K562 (cell line): ENCODE data around the gene MCC. TPM values are rescaled to one million over a fixed set of nuclear protein-coding genes. Genes with fewer than 3 reads are reported as not detected.

Experiments
- ATAC-seq: fragments of 200-7000 bp; cut with Tn5 transposase; 3 replicates; pipeline ENCODE4 v1.9.1; 2020; ENCODE audit warnings: moderate library complexity
- BruUV-seq: library from RNA; stranded (reverse); fragments of 400-500 nt; replicated peaks from 2 replicates; lab custom pipeline; 2021; lab: Mats Ljungman, UMichigan
- CTCF ChIA-PET: fragments of 300-600 bp; formaldehyde crosslinking; extraction: SDS; loops from one replicate; lab custom pipeline; 2021; ENCODE audit warnings: low intra/inter-chr PET ratio; lab: Yijun Ruan, JAX
- POLR2A ChIA-PET: fragments of 300-600, 350-650 bp; sonication (Branson Sonifier 250); formaldehyde crosslinking; extraction: SDS; loops from one replicate; lab custom pipeline; 2021; ENCODE audit warnings: antibody characterized with exemption, inconsistent platforms; lab: Yijun Ruan, JAX
- DNase-seq, 4 experiments: peaks; one replicate each; pipeline versions ENCODE4 v3.0.0 to v3.0.0-alpha.2; 2011 to 2018; ENCODE audit warnings: low spot score in 3 of 4, mixed read lengths in 3 of 4; ENCODE audit errors: extremely low read depth in 1 of 4
- FAIRE-seq: peaks from 2 replicates; lab custom pipeline; 2011; peaks lifted over from hg19 to GRCh38; lab: Jason Lieb, UNC
- H2AFZ ChIP-seq: 2 replicates; pipeline ENCODE4 v1.6.0; 2011; ENCODE audit warnings: low read depth, low read length, control low read depth, inconsistent platforms
- H3K27ac ChIP-seq: fragments of 200-600 bp; 3 replicates; pipeline ENCODE4 v1.8.0; 2011; ENCODE audit warnings: low read depth, mild to moderate bottlenecking, control low read depth, inconsistent platforms, low read length, moderate library complexity, mixed read lengths; ENCODE audit errors: extremely low read depth
- H3K27me3 ChIP-seq, 2 experiments: fragments of 300-600 bp in 1 of 2; 2 replicates in 1 of 2; 3 replicates in 1 of 2; pipeline versions ENCODE4 v1.6.0 to v1.8.0; 2011; ENCODE audit warnings: inconsistent platforms in 2 of 2, low read length in 2 of 2, mild to moderate bottlenecking in 1 of 2, mixed read lengths in 1 of 2, moderate library complexity in 1 of 2; ENCODE audit not compliant: control insufficient read depth in 2 of 2, insufficient read depth in 2 of 2
- H3K36me3 ChIP-seq: fragments of 300-600 bp; 3 replicates; pipeline ENCODE4 v1.8.0; 2011; ENCODE audit warnings: mild to moderate bottlenecking, low read length, inconsistent platforms; ENCODE audit not compliant: control insufficient read depth, insufficient read depth
- H3K4me1 ChIP-seq, 2 experiments: fragments of 200-600 bp in 1 of 2; replicated peaks in 1 of 2; 2 replicates in 1 of 2; 3 replicates in 1 of 2; pipeline versions ENCODE4 v1.5.1 to v1.8.0; 2011; ENCODE audit warnings: inconsistent platforms in 2 of 2, low read length in 2 of 2, mild to moderate bottlenecking in 1 of 2, mixed read lengths in 1 of 2, moderate library complexity in 1 of 2; ENCODE audit not compliant: control insufficient read depth in 2 of 2, insufficient read depth in 2 of 2
- H3K4me2 ChIP-seq: 2 replicates; pipeline ENCODE4 v1.6.1; 2011; ENCODE audit warnings: low read length, control low read depth, inconsistent platforms, mixed read lengths; ENCODE audit not compliant: insufficient read depth
- H3K4me3 ChIP-seq: fragments of 200-600 bp; sonication (generic), shearing (Covaris generic); 2 replicates; pipeline ENCODE4 v1.5.1; 2016; ENCODE audit warnings: control low read depth, inconsistent platforms
- H3K79me2 ChIP-seq: fragments of 200-600 bp; 3 replicates; pipeline ENCODE4 v1.8.0; 2011; ENCODE audit warnings: low read length, inconsistent platforms; ENCODE audit not compliant: control insufficient read depth, insufficient read depth
- H3K9ac ChIP-seq, 2 experiments: 2 replicates each; pipeline versions ENCODE4 v1.6.0 to v1.6.1; 2011; ENCODE audit warnings: low read depth in 2 of 2, low read length in 2 of 2, control low read depth in 1 of 2, inconsistent platforms in 1 of 2, mild to moderate bottlenecking in 1 of 2, mixed read lengths in 1 of 2; ENCODE audit not compliant: insufficient read depth in 1 of 2
- H3K9me1 ChIP-seq: one replicate; pipeline ENCODE4 v1.6.0; 2011; ENCODE audit warnings: inconsistent platforms, mild to moderate bottlenecking, low read length, moderate library complexity; ENCODE audit not compliant: control insufficient read depth, insufficient read depth
- H3K9me3 ChIP-seq: replicated peaks from 2 replicates; pipeline ENCODE4 v1.5.1; 2011; ENCODE audit warnings: low read depth, low read length, inconsistent platforms; ENCODE audit not compliant: control insufficient read depth, insufficient read depth
- H4K20me1 ChIP-seq: replicated peaks from 2 replicates; pipeline ENCODE4 v1.6.1; 2011; ENCODE audit warnings: low read length, inconsistent platforms, mixed read lengths; ENCODE audit not compliant: control insufficient read depth, insufficient read depth
- ARID1B ChIP-seq: fragments of 450-650 bp; IDR thresholded peaks from 2 replicates; pipeline ENCODE4 v1.6.1; 2016; ENCODE audit warnings: antibody characterized with exemption, mild to moderate bottlenecking, inconsistent platforms
- BHLHE40 ChIP-seq: IDR thresholded peaks from 2 replicates; pipeline ENCODE4 v1.6.1; 2011; ENCODE audit warnings: low read length, improper control_type of control experiment
- CBX3 ChIP-seq, 2 experiments: IDR thresholded peaks; 1 replicate in 1 of 2; 2 replicates in 1 of 2; pipeline ENCODE4 v1.6.1; 2012; ENCODE audit warnings: inconsistent platforms in 2 of 2, low read length in 2 of 2, borderline replicate concordance in 1 of 2, control low read depth in 1 of 2
- DACH1 ChIP-seq: fragments of 450-650 bp; IDR thresholded peaks from 2 replicates; pipeline ENCODE4 v1.6.1; 2018; ENCODE audit not compliant: partially characterized antibody
- DPF2 ChIP-seq: fragments of 450-650 bp; IDR thresholded peaks from 2 replicates; pipeline ENCODE4 v1.6.1; 2016
- L3MBTL2 ChIP-seq: fragments of 450-650 bp; IDR thresholded peaks from 2 replicates; pipeline ENCODE4 v1.6.1; 2016; ENCODE audit warnings: mild to moderate bottlenecking, moderate library complexity
- MAFF ChIP-seq: IDR thresholded peaks from 2 replicates; pipeline ENCODE4 v1.6.1; 2012; ENCODE audit warnings: low read length, improper control_type of control experiment
- MYC ChIP-seq, 2 experiments: fragments of 250-450 bp in 1 of 2; sonication (Bioruptor Pico) in 1 of 2; IDR thresholded peaks; 2 replicates each; pipeline versions ENCODE4 v1.5.1 to v1.6.1; 2012 to 2021; ENCODE audit warnings: low read depth in 2 of 2, borderline replicate concordance in 1 of 2, improper control_type of control experiment in 1 of 2, low read length in 1 of 2, mild to moderate bottlenecking in 1 of 2, moderate library complexity in 1 of 2
- POLR2B ChIP-seq: fragments of 450-650 bp; IDR thresholded peaks from 2 replicates; pipeline ENCODE4 v1.6.1; 2018; ENCODE audit warnings: low read depth; ENCODE audit not compliant: partially characterized antibody
- RNF2 ChIP-seq: sonication (generic); IDR thresholded peaks from 2 replicates; pipeline ENCODE4 v1.6.1; 2016
- ZFPM2 ChIP-seq: fragments of 250-450 bp; sonication (Bioruptor Pico); IDR thresholded peaks from 2 replicates; pipeline ENCODE4 v1.5.1; 2022; ENCODE audit warnings: mild to moderate bottlenecking
- ZKSCAN3 ChIP-seq: fragments of 250-450 bp; sonication (Bioruptor Pico); IDR thresholded peaks from 2 replicates; pipeline ENCODE4 v1.4.0; 2020
- ZNF197 ChIP-seq: fragments of 200-800 bp; sonication (Bioruptor generic); IDR thresholded peaks from 2 replicates; pipeline ENCODE4 v1.6.1; 2016; ENCODE audit warnings: low read depth, missing genetic modification characterization, missing compliant biosample characterization
- ZNF217 ChIP-seq: sonication (generic); formaldehyde crosslinking; IDR thresholded peaks from 2 replicates; pipeline ENCODE4 v1.8.0; 2022; ENCODE audit warnings: mild to moderate bottlenecking, missing genetic modification reagents
- WGBS: fragments of 100-300 bp; shearing (Covaris generic); methylation state at CpG from one replicate; pipeline ENCODE4 v1.1.6; 2016; ENCODE audit warnings: low coverage, mixed read lengths; ENCODE audit not compliant: insufficient coverage; ENCODE audit errors: missing lambda C conversion rate; 5-methylcytosine and 5-hydroxymethylcytosine counted together
- in situ Hi-C: fragments of 300-500 bp; cut with MboI; formaldehyde crosslinking; loops from 4 replicates; pipeline ENCODE4 v1.15.0; 2018; ENCODE audit warnings: inconsistent platforms, mixed read lengths
- intact Hi-C: fragments of 100-400 bp; cut with micrococcal nuclease; formaldehyde crosslinking; loops from 2 replicates; pipeline ENCODE4 v1.14.2; 2022
- polyA plus RNA-seq, 8 experiments: library from polyadenylated mRNA; depleted of rRNA in 4 of 8; stranded (reverse) in 5 of 8; unstranded in 3 of 8; fragments of >200 nt; fragmentation: Nextera tagmentation in 2 of 8; fragmentation: Illumina TruSeq in 1 of 8; extraction: Ambion mirVana in 2 of 8; extraction: Trizol in 1 of 8; gene quantifications; 2 replicates each; pipeline versions ENCODE4 v1.2.1 to v1.2.3, GENCODE V29; 2011 to 2014; ENCODE audit warnings: inconsistent platforms in 1 of 8, missing spikeins in 1 of 8
- total RNA-seq, 7 experiments: library from RNA; depleted of rRNA in 6 of 7; stranded (reverse); fragments of >200 nt in 6 of 7; fragmentation: Illumina TruSeq in 2 of 7; extraction: Trizol in 2 of 7; gene quantifications; 2 replicates each; pipeline versions ENCODE4 v1.2.1 to v1.2.3, GENCODE V29; 2011 to 2021; ENCODE audit warnings: low replicate concordance in 1 of 7
- TF ChIP-seq, protein P1 (sequence below): fragments of 450-650 bp; IDR thresholded peaks from 2 replicates; pipeline ENCODE4 v1.6.1; 2016; ENCODE audit warnings: low read depth, mild to moderate bottlenecking, moderate library complexity
- TF ChIP-seq, protein P2 (sequence below), 2 experiments: IDR thresholded peaks; 2 replicates each; pipeline ENCODE4 v1.6.1; 2011; ENCODE audit warnings: borderline replicate concordance in 1 of 2, control low read depth in 1 of 2, low read depth in 1 of 2, low read length in 1 of 2, mild to moderate bottlenecking in 1 of 2, mixed read lengths in 1 of 2, moderate library complexity in 1 of 2; ENCODE audit not compliant: insufficient read depth in 1 of 2, insufficient read length in 1 of 2, poor library complexity in 1 of 2, severe bottlenecking in 1 of 2; ENCODE audit errors: extremely low read depth in 1 of 2
- TF ChIP-seq, protein P3 (sequence below): fragments of 250-450 bp; sonication (Bioruptor Pico); IDR thresholded peaks from 2 replicates; pipeline ENCODE4 v1.8.0; 2022; ENCODE audit warnings: moderate library complexity, mild to moderate bottlenecking, inconsistent platforms
- TF ChIP-seq, protein P4 (sequence below): sonication (generic); formaldehyde crosslinking; IDR thresholded peaks from 2 replicates; pipeline ENCODE4 v1.9.0; 2022; ENCODE audit warnings: mild to moderate bottlenecking, missing genetic modification reagents

The MCC gene
- total and polyA plus RNA-seq, 9 of the 15 experiments (the other 6 are each of a cell fraction or from before 2014, with no cell fraction given): 0.04 to 0.24 (median 0.06) TPM; not detected in 1

DNA sequence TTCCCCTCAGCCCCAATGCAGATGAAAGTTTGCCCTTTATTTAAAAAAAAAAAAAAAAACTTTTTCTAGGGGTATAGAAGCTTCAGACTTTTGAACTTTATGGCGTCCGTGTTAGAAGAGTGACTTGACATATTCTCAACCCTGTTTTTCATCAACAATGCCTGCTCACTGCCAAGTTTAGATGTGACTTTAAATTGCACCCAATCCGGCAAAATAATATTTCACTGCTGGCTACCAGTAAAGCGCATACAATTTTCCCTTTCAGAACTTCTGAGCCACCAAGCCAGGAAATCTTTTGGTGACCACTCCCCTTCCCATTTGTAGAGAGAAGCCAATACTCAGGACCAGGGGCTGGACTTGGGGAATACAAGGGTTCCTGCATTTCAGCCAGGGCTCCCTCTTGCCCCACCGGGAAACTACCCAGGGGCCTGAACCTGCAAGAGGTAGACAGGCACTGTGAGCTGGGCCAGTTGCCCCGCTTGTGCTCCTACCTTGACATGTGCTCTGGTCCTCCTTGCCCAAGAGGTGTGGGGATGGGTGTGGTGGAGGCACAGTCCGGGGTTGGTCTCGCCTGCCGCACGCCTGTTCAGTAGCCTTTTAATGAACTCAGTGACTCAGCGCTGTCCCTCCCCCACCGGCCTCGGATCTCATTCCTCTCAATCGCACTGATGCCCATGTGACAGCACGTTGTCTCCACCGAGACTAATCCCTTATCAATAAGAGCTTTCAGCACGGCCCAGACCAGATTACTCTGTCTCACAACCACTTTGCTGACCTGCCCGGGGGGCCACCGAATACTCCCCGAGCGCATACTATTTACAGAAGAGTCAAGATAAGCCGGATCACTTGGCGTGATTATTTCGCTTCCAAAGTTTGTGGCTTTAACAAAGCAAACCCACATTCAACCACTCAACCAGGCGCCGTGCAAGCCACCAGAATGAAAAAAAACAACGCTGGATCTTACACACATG lies 285.2 kb downstream of the MCC start:
- Histone ChIP-seq H3K27ac (no peak overlapping the region), H3K36me3 (no peaks in the 10 kb centered on the region), H3K4me3 (no peak overlapping the region; the same call in 1 of the 2 replicates), H3K9me3 (no peaks in the 10 kb centered on the region), H3K4me2 (peak overlapping the region; percentile 47; the same call in 1 of the 2 replicates), H3K27me3 (peaks cover 21% of the 10 kb centered on the region in 2 experiments), H3K79me2 (no peaks in the 10 kb centered on the region), H3K9me1 (no peaks in the 10 kb centered on the region), H4K20me1 (peaks cover 4% of the 10 kb centered on the region; the same call in 1 of the 2 replicates), H2AFZ (peak overlapping the region; percentile 38), H3K4me1 (peaks cover 7 to 13% of the 10 kb centered on the region in 2 experiments; a peak in 4 of 5 replicates), H3K9ac (peak overlapping the region in 1 of 2 experiments; percentile 77; a peak in 2 of 4 replicates)
- CTCF ChIA-PET: no interaction called here
- intact Hi-C loops (no loop called here), in situ Hi-C loops (no loop called here)
- FAIRE-seq (peak; percentile 83), ATAC-seq (peak; percentile 94), DNase-seq (peak; percentile 62 to 68 (median 66))
- POLR2A ChIA-PET: interaction anchor here (0.6 kb wide), 2 partner anchors 55 to 85 kb away, joined by 3 to 4 read pairs; no protein-coding TSS in a partner anchor
- 5% methylated on average over 27 of the region's 27 CpGs for WGBS
- BruUV-seq: no TSS peak
- no peak for TF ChIP-seq ZNF197 (CRISPR knock-in tag)
- no peak for TF ChIP-seq MAFF
- 0 out of 2 replicates have a peak, but pooled peaks have one; percentile 12 for TF ChIP-seq L3MBTL2
- 0 out of 2 replicates have a peak, but pooled peaks have one; percentile 30 for TF ChIP-seq MYC (IDR thresholded peaks at IDR 0.05; ENCODE audit: low read depth, low read length)
- no peak for TF ChIP-seq MYC (CRISPR knock-in tag; IDR thresholded peaks at IDR 0.05; ENCODE audit: borderline replicate concordance, low read depth)
- TF ChIP-seq, protein P1, sequence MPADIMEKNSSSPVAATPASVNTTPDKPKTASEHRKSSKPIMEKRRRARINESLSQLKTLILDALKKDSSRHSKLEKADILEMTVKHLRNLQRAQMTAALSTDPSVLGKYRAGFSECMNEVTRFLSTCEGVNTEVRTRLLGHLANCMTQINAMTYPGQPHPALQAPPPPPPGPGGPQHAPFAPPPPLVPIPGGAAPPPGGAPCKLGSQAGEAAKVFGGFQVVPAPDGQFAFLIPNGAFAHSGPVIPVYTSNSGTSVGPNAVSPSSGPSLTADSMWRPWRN: peak; percentile 52; the same call in 1 of the 2 replicates
- TF ChIP-seq ZFPM2 (CRISPR knock-in tag): no peak
- peak; percentile 53 for TF ChIP-seq BHLHE40
- TF ChIP-seq, protein P2, sequence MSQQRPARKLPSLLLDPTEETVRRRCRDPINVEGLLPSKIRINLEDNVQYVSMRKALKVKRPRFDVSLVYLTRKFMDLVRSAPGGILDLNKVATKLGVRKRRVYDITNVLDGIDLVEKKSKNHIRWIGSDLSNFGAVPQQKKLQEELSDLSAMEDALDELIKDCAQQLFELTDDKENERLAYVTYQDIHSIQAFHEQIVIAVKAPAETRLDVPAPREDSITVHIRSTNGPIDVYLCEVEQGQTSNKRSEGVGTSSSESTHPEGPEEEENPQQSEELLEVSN (IDR thresholded peaks at IDR 0.05; ENCODE audit: borderline replicate concordance in 1 of 2, extremely low read depth in 1 of 2, insufficient read depth in 1 of 2, insufficient read length in 1 of 2, low read depth in 1 of 2, low read length in 1 of 2, poor library complexity in 1 of 2, severe bottlenecking in 1 of 2): peak in 1 of 2 experiments; percentile 35
- no peak for TF ChIP-seq ZKSCAN3 (CRISPR knock-in tag)
- TF ChIP-seq, protein P3, sequence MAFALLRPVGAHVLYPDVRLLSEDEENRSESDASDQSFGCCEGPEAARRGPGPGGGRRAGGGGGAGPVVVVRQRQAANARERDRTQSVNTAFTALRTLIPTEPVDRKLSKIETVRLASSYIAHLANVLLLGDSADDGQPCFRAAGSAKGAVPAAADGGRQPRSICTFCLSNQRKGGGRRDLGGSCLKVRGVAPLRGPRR: no peak
- TF ChIP-seq ARID1B: peak; percentile 54; the same call in 1 of the 2 replicates
- peak; percentile 21 for TF ChIP-seq DACH1
- TF ChIP-seq, protein P4, sequence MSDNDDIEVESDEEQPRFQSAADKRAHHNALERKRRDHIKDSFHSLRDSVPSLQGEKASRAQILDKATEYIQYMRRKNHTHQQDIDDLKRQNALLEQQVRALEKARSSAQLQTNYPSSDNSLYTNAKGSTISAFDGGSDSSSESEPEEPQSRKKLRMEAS (CRISPR knock-in tag): peak; percentile 51
- peak in 1 of 2 experiments; percentile 21; a peak in 1 of 3 replicates for TF ChIP-seq CBX3 (IDR thresholded peaks at IDR 0.05; ENCODE audit: borderline replicate concordance in 1 of 2, low read length in 2 of 2)
- TF ChIP-seq DPF2: peak; percentile 49; the same call in 1 of the 2 replicates
- TF ChIP-seq POLR2B: no peak
- TF ChIP-seq RNF2: 0 out of 2 replicates have a peak, but pooled peaks have one; percentile 47
- TF ChIP-seq ZNF217: no peak
